Right atrium auricular region (tissue), 2 donors: ENCODE data around the gene BEAN1. TPM values are rescaled to one million over a fixed set of nuclear protein-coding genes. Genes with fewer than 3 reads are reported as not detected.

ENCODE experiments used
- DNase-seq: peaks from one replicate; pipeline ENCODE4 v3.0.0-alpha.2; 2019; ENCODE audit warnings: low spot score
- H3K27ac ChIP-seq, 2 donors: fragments of 200-600 bp; sonication (generic); 1 replicate in 1 of 2; 2 replicates in 1 of 2; pipeline ENCODE4 v1.5.1; 2016 to 2019
- H3K27me3 ChIP-seq, 2 donors: fragments of 200-600 bp; sonication (generic); one replicate each; pipeline versions ENCODE4 v1.5.1 to v1.6.0; 2017 to 2019
- H3K36me3 ChIP-seq: fragments of 200-600 bp; sonication (generic); one replicate; pipeline ENCODE4 v1.5.1; 2016
- H3K4me1 ChIP-seq, 2 donors: fragments of 200-600 bp; sonication (generic); one replicate each; pipeline versions ENCODE4 v1.5.1 to v1.6.0; 2017 to 2019
- H3K4me3 ChIP-seq, 2 donors: fragments of 200-600 bp; sonication (generic); 1 replicate in 1 of 2; 2 replicates in 1 of 2; pipeline ENCODE4 v1.5.1; 2017 to 2019; ENCODE audit warnings: mild to moderate bottlenecking in 1 of 2, moderate library complexity in 1 of 2
- H3K9me3 ChIP-seq, 2 donors: fragments of 200-600 bp; sonication (generic); one replicate each; pipeline ENCODE4 v1.5.1; 2019
- total RNA-seq, 2 donors: library from RNA; depleted of rRNA; stranded (reverse); fragments of >200 nt; gene quantifications; one replicate each; pipeline ENCODE4 v1.1.0, GENCODE V29; 2016
- TF ChIP-seq, protein P1 (sequence below), 2 donors: fragments of 200-600 bp; sonication (generic); IDR thresholded peaks; one replicate each; pipeline ENCODE4 v1.5.1; 2019; ENCODE audit warnings: antibody characterized with exemption in 2 of 2

The BEAN1 gene
- total RNA-seq, 2 donors from 2014 or later: 0.48 to 0.75 TPM

DNA sequence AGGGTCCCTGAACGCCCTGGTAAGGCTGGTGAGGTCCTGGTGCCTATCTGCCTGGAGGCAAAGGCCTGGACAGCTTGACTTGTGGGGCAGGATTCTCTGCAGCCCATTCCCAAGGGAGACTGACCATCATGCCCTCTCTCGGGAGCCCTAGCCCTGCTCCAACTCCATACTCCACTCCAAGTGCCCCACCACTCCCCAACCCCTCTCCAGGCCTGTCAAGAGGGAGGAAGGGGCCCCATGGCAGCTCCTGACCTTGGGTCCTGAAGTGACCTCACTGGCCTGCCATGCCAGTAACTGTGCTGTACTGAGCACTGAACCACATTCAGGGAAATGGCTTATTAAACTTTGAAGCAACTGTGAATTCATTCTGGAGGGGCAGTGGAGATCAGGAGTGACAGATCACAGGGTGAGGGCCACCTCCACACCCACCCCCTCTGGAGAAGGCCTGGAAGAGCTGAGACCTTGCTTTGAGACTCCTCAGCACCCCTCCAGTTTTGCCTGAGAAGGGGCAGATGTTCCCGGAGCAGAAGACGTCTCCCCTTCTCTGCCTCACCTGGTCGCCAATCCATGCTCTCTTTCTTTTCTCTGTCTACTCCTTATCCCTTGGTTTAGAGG, 23.5 kb upstream of the BEAN1 start:
- H3K4me3 ChIP-seq: no peak overlapping the region
- no peaks in the 10 kb centered on the region for H3K36me3 ChIP-seq
- TF ChIP-seq, protein P1, sequence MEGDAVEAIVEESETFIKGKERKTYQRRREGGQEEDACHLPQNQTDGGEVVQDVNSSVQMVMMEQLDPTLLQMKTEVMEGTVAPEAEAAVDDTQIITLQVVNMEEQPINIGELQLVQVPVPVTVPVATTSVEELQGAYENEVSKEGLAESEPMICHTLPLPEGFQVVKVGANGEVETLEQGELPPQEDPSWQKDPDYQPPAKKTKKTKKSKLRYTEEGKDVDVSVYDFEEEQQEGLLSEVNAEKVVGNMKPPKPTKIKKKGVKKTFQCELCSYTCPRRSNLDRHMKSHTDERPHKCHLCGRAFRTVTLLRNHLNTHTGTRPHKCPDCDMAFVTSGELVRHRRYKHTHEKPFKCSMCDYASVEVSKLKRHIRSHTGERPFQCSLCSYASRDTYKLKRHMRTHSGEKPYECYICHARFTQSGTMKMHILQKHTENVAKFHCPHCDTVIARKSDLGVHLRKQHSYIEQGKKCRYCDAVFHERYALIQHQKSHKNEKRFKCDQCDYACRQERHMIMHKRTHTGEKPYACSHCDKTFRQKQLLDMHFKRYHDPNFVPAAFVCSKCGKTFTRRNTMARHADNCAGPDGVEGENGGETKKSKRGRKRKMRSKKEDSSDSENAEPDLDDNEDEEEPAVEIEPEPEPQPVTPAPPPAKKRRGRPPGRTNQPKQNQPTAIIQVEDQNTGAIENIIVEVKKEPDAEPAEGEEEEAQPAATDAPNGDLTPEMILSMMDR (IDR thresholded peaks at IDR 0.05): no peak
- H3K4me1 ChIP-seq: peaks cover 0 to 33% of the 10 kb centered on the region in 2 donors
- no peaks in the 10 kb centered on the region for H3K9me3 ChIP-seq
- no peak overlapping the region for H3K27ac ChIP-seq
- H3K27me3 ChIP-seq: no peaks in the 10 kb centered on the region
- DNase-seq: no peak

DNA sequence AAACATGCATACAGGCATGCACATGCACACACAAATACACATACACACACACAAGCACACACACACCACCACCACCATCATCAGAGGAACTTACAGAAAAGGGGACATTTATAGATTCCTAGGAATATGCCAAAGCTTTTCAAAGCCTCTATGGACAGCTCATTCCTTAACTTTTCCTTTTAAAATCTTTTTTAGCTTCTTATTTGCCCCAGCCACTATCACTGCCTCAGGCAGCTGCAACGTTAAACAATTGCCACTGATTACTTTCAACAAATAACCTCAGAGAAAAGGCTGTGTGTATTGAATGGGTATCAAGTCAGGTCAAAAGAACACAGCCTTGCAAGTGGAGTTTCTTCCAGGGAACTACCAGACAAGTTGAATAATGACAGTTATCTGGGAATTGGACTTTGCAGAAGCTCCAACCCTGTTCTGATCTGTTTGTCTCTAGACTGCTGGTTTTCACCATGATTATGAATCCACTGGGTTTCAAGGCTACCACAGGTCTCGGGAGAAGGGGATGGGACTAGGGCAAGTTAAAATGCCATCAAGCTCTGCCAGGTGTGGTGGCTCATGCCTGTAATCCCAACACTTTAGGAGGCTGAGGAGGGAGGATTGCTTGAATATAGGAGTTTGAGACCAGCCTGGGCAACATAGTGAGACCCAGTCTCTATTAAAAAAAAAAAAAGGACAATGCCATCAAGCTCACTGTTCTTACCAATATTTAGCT, 21.9 kb upstream of the BEAN1 start:
- Histone ChIP-seq H3K27ac (no peak overlapping the region), H3K4me1 (peaks cover 0 to 36% of the 10 kb centered on the region in 2 donors), H3K9me3 (no peaks in the 10 kb centered on the region), H3K36me3 (no peaks in the 10 kb centered on the region), H3K4me3 (no peak overlapping the region), H3K27me3 (no peaks in the 10 kb centered on the region)
- no peak for DNase-seq
- TF ChIP-seq, protein P1 (IDR thresholded peaks at IDR 0.05): no peak

DNA sequence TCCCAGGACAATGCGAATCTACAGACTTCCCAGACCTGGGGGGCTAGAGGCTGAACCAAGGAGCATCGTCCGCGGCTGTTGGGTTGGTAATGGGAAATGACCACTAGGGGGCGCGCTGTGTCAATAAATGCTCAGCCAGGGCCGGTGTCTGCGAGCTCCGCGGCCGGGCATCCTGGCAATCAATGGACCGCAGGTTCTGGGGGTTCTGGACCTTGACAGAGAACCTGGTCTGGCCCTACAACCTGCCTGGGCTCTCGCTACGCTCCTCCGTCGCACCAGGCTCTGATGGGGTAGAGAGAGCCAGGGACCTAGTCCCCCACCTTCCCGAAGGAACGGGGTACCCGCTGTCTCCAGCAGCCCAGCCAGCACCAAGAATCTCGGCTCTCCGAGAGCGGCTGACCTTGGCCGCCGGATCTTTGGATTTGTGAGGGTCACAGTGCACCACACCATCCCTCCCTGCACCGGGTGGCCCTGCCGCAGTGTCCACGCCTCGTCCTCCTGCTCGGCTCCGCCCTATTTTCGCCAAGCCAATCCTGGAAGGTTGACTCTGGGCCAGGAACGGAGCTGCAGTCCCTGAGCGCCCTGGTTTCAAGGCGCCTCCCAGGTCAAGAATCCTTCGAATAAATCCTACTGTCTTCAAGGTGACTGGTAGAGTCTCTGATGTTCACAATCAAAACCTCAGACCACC, 20.4 kb upstream of the BEAN1 start:
- Histone ChIP-seq H3K27ac (peak overlapping the region; percentile 65 to 69), H3K4me1 (peaks cover 0 to 28% of the 10 kb centered on the region in 2 donors), H3K36me3 (no peaks in the 10 kb centered on the region), H3K4me3 (peak overlapping the region; percentile 40 to 60), H3K9me3 (no peaks in the 10 kb centered on the region), H3K27me3 (no peaks in the 10 kb centered on the region)
- DNase-seq: peak; percentile 90
- TF ChIP-seq, protein P1 (IDR thresholded peaks at IDR 0.05): peak; percentile 86 to 97

DNA sequence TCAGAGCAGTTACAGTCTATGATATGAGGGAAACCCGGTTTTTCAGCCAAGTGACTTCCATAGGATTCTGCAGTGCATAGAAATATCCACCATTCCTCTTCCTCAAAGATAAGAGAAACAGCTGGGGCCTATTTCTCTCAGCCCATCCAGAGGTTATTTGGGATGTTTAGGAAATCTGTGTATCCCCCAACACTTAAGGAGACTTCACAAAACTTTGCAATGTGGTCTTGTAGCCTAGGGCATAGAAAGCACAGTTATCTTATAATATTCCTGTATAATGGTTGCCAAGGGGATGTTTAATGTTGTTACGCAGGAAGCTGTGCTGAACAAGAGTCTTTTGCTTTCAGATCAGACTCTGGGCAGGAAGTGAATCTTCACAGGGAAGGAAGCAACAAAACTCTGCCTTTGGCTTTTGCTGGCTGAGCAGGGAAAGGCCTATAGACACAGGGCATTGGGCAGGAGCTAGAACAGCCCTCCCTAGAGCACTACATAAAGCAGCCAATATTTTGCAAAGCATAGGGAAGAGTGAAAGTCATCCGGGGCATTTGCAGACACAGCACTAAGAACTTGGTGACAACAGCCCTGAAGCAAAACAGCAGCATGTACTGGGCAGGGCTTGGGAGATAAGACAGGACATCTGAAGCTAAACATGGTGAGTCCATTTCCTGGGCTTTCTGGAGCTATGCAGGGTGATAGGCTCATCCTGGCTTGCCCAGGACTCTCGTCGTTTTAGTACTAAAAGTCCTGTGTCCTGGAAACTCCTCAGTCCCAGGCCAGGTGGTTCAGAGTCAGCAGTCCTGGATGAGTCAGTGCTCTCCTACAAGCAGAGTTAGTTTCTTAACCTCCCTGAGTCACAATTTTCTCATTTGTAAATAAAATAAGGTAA, 18.7 kb upstream of the BEAN1 start:
- peaks cover 0 to 28% of the 10 kb centered on the region in 2 donors for H3K4me1 ChIP-seq
- no peaks in the 10 kb centered on the region for H3K27me3 ChIP-seq
- no peaks in the 10 kb centered on the region for H3K9me3 ChIP-seq
- TF ChIP-seq, protein P1 (IDR thresholded peaks at IDR 0.05): no peak
- DNase-seq: peak; percentile 59
- peak overlapping the region in 1 of 2 donors; percentile 7 for H3K4me3 ChIP-seq
- no peaks in the 10 kb centered on the region for H3K36me3 ChIP-seq
- peak overlapping the region; percentile 68 to 69 for H3K27ac ChIP-seq

DNA sequence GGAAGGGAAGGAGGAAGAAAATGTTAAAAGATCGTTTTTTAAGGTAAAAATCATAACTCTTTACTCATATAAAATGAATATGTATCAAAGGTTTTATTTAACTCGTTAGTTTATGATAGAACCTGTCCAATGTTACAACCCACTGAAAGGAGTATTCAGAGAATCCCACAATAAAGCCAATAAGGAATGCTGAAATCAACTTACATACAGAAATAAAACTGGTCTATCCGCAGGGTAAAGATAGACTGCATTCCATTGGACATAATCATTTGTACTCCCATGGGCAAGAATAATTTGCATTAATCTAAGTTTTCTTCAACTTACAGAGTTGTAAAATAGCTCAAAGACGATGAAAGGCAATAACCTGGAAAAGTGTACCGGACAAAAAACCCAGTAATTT, 17.9 kb upstream of the BEAN1 start:
- peak overlapping the region; percentile 68 to 69 for H3K27ac ChIP-seq
- TF ChIP-seq, protein P1 (IDR thresholded peaks at IDR 0.05): no peak
- no peak for DNase-seq
- peaks cover 0 to 28% of the 10 kb centered on the region in 2 donors for H3K4me1 ChIP-seq
- no peaks in the 10 kb centered on the region for H3K27me3 ChIP-seq
- no peaks in the 10 kb centered on the region for H3K9me3 ChIP-seq
- no peak overlapping the region for H3K4me3 ChIP-seq
- H3K36me3 ChIP-seq: no peaks in the 10 kb centered on the region
